ENCODE results near the gene BABAM2.

BABAM2 gene

GRCh38 chr2:28296904-28297303, 406.4 kb downstream of the BABAM2 start:
- TF ChIP-seq CTCF (IDR thresholded peaks at IDR 0.05; ENCODE audit: insufficient read depth, missing control alignments) = no peak
- no peak for FAIRE-seq
- no peak for DNase-seq (ENCODE audit: insufficient read length, low spot score)

GRCh38 chr2:28297531-28297930, 407.0 kb downstream of the BABAM2 start:
- no peak for TF ChIP-seq CTCF (IDR thresholded peaks at IDR 0.05; ENCODE audit: insufficient read depth, missing control alignments)
- DNase-seq (ENCODE audit: insufficient read length, low spot score) (no peak), FAIRE-seq (no peak)

- DNase-seq (ENCODE audit: insufficient read length, low spot score) (no peak), FAIRE-seq (no peak)
- TF ChIP-seq CTCF (IDR thresholded peaks at IDR 0.05; ENCODE audit: insufficient read depth, missing control alignments) = no peak
Observed at GRCh38 chr2:28298406-28298805, 407.9 kb downstream of the BABAM2 start.

GRCh38 chr2:28300485-28301341, 410.2 kb downstream of the BABAM2 start:
- TF ChIP-seq CTCF (IDR thresholded peaks at IDR 0.05; ENCODE audit: insufficient read depth, missing control alignments) = no peak
- FAIRE-seq (no peak), DNase-seq (ENCODE audit: insufficient read length, low spot score) (no peak)

GRCh38 chr2:28305202-28305601, 414.7 kb downstream of the BABAM2 start:
- no peak for DNase-seq (ENCODE audit: insufficient read length, low spot score)
- no peak for TF ChIP-seq CTCF (IDR thresholded peaks at IDR 0.05; ENCODE audit: insufficient read depth, missing control alignments)
- no peak for FAIRE-seq

GRCh38 chr2:28310107-28310506, 419.6 kb downstream of the BABAM2 start:
- DNase-seq (ENCODE audit: insufficient read length, low spot score) (no peak), FAIRE-seq (no peak)
- TF ChIP-seq CTCF (IDR thresholded peaks at IDR 0.05; ENCODE audit: insufficient read depth, missing control alignments) = no peak

GRCh38 chr2:28311660-28312249, 421.2 kb downstream of the BABAM2 start:
- no peak for TF ChIP-seq CTCF (IDR thresholded peaks at IDR 0.05; ENCODE audit: insufficient read depth, missing control alignments)
- no peak for DNase-seq (ENCODE audit: insufficient read length, low spot score)

More at GRCh38 chr2:28311660-28312249, 421.2 kb downstream of the BABAM2 start:
- FAIRE-seq = no peak
